GM21717 (cell line): ENCODE measurements around the gene HDAC4.
"Not testable (repeated sequence)": the region's sequence is repeated elsewhere in the genome, so short reads cannot be mapped to it uniquely, and the experiment has no call there.

Experiments
- ATAC-seq: cut with Tn5 transposase; IDR thresholded peaks from one replicate; pipeline ENCODE4 v1.9.1; 2021; ENCODE audit warnings: mild to moderate bottlenecking, moderate library complexity; ENCODE audit not compliant: unreplicated experiment

The HDAC4 gene

DNA sequence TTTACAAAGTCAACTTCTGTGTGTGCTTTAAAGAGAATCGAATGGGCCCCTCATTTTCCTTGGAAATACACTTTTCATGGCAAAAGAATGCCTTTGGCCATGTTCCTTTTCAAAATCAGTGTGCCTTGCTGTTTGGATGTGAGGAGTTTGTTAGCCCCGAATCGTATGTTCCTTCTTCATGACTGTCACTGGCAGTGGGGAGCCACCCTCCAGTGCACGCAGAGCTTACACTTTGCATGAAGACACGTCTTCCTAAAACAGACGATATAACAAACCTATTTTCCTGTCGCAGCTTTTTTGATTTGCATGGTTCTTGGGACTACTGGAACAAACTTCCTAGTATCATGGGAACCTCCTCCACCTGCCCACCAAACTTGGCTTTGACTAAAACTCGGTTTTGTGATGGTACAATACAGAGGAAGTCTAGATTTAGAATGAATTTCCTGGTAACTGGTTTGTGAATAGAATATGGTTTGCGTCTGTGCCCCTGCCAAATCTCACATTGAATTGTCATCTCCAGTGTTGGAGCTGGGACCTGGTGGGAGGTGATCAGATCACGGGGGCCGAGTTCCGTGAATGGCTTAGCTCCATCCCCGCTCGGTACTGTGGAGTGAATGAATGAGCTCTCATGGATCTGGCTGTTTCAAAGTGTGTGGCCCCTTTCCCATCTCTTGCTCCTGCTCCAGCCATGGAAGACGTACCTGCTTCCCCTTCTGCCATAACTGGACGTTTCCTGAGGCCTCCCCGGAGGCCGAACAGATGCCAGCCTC is 358.1 kb downstream of the HDAC4 start:
- ATAC-seq, result no peak

DNA sequence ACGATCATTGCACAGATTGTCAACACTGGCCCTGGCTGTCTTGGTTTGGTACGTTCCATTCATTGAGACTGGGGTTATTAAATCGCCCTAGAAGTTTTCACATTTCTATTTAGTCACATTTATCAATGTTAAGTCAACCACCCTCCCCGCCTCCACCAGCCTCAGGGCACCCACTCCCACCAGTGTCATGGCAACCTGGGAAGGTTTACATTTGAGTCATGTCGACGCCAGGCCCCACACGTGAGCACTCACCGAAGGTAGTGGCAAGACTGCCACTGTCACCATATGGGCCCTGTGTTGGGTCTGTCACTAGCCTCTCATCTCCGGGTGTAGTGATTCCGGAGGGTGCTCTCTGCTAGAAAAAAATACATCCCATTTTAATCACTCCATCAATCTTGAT is 358.8 kb downstream of the HDAC4 start:
- no peak for ATAC-seq

DNA sequence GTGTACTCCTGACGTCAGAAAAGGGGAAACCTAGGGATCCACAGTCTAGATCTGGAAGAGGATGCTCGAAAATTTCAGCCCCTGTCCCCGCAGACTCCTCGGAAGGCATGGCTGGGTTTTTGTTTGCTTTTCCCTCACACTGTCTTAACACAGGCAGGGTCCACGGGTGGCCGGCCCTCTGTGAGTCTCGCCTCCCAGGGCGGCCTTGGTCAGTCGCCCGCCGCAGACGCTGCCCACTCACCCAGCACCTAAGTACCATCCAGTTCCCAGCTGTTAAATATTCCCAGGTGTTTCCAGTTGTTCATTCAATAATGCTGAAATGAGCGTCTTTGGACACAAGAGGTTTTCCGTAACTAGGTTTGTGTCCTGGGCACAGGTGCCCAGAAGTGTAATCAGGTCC is 359.8 kb downstream of the HDAC4 start:
- no peak for ATAC-seq

DNA sequence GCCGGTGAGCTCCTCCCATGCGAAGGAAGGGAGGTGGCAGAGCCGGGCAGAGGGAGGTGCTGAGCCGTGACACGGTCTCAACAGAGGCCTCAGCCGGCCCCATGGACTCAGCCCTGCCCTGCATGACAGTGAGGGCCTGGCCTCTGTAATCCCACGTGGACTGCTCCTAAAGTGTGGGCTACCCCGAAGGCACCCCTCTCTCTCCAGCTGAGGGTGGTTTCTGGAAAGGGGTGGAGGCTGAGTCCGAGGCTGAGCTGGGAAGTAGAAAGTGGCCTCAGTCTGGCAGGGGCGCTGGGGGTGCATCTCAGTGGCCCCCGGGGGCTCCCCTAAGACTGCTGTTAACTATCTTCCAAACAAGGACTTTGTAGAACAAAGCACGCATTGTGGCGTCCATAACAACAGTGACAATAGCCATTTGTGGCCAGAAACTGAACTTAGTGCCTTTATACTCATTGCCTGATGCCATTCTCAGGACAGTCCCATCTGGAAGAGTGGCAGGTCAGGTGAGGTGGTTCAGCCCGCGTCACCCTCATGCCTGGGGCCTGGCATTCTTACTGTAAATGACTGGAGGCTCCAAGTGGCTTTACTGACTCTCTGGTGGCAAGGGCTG is 360.6 kb downstream of the HDAC4 start:
- ATAC-seq, result no peak

DNA sequence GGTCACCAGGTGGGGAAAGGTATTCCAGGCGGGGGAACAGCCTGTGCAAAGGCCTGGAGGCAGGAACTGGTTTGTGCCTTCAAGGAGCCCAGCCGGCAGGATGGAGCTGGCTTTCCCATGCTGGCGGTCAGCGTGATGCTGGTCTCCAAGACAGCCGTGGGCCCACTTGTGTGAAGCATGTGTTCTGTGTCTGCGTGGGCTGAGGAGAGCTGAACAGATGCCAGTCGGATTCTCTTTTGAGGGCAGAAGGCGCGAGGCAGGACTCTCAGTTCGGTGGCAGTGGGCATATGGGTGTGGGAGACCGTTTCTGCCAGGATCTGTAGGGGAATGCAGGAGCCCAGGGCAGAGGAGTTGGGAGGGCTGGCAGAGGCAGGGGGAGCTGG is 361.4 kb downstream of the HDAC4 start:
- ATAC-seq, result no peak

DNA sequence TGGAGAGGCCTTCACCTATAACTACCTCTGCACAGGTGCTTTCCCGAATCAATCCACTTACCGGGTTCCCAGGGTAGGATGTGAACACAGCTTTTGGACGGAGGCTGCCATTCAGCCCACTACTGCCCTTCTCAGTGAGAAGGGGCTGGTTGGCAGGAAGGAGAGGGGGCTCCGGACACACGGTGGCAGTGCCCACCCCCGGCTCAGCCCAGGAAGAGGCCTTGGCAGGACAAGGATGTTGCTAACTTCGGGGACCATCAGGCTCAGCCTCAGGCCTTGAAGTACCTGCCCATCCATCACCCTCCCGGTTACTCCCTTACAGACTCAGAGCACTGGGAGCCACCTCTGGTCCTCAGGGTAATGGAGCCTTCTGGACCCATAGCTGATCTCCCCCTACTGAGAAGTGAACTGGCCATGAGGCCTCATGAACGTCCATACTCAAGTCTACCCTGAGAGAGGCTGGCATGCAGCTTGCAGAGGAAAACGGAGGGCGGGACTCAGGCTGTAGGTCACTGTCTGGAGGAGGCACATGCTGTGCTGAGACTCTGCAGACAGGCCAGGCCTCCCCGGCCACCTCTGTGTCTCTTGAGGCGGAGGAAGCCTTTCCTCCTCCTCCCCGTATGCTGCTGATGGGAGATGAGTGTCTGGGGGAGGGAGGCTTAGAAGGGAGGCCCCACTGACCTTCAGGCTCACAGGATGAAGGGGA is 361.9 kb downstream of the HDAC4 start:
- ATAC-seq, result no peak

DNA sequence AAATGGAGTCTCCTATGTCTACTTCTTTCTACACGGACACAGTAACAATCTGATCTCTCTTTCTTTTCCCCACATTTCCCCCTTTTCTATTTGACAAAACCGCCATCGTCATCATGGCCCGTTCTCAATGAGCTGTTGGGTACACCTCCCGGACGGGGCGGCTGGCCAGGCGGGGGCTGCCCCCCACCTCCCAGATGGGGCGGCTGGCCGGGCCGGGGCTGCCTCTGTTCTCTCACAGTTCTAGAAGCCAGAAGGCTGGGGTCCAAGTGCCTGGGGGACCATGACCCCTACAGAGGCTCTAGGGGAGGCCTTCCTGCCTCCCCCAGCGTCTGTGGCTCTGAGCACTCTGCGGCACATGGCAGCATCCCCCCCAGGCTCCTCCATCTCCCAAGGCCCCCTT is 362.5 kb downstream of the HDAC4 start:
- not testable (repeated sequence) for ATAC-seq

DNA sequence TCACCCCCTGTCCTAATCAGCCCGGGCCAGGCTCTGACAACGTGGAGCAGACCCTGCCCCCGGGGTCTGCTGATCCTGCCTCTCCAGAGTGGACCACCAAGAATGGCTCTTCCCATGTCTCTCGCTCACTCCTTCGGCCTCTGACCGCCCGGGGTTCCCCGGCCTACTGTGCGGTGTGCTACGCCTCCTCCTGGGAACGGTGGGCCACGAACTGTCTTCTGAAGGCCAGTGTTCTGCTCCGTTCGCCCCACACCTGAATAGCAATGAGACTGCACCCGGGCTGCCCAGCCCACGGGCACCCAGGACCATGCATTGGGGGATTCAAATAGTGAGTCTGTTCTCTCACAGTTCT is 363.3 kb downstream of the HDAC4 start:
- no peak for ATAC-seq

DNA sequence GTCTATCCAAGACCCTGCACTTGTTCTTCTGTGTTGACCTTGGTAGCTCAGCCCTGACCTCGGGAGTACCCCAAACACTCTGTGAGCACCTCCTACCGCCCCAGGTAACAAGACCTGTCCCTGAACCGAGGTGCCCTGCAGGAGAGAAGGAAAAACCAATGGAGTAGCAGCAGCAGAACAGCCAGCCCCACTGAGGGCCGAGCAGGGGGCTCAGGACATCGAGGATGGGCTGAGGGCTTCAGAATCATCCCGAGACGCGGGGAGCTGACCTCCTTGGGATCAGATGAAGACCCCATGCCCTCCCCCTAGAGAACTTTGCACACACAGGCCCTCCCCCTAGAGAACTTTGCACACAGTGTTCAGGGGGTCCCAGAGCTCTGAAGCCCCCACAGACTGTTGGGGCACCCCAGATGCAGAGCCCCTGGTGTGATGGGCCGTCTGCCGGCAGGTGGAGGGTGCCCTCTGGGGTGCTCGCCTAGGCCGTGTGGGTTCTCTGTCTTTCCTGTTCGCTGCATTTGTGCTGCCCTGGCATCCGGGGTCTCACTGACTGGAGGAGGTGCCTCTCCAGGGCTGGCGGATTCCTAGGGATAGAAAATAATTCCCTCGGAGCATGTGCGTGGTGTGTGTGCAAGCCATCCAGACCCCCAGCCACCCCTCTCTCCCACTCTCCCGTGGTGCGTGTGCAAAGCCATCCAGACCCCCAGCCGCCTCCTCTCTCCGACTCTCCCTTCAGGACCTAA is 363.8 kb downstream of the HDAC4 start:
- ATAC-seq, result no peak

DNA sequence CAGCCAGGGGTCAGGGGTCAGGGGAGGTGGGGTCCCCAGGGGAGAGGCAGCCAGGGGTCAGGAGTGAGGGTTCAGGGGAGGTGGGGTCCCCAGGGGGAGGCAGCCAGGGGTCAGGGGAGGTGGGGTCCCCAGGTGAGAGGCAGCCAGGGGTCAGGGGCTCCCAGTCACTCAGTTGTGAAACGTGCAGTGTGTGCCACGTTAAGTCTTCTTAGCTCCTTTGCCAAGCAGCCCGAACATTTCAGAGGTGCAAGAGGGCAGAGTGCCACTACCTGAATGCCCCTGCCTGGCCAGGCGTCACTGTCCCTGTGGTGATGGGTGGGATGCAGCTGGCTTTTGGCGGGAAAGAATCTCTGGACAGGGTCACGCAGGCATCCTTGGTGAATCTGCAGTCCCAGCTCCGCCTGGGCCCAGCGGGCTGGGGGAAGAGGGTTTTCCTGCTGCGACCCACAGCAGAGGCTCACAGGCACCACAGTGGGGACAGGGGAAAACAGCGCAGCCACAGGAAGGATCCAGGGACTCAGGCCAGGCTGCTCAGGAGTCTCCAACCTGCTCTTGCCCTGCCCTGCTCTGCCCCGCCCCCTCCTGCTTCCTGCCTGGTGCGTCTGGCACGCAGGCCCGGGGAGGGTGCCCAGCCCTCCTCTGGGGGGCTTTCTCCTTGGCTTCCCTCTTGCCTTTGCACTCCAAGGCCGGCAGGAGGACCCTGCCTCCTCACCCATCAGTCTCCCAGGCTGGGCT is 364.7 kb downstream of the HDAC4 start:
- no peak for ATAC-seq

DNA sequence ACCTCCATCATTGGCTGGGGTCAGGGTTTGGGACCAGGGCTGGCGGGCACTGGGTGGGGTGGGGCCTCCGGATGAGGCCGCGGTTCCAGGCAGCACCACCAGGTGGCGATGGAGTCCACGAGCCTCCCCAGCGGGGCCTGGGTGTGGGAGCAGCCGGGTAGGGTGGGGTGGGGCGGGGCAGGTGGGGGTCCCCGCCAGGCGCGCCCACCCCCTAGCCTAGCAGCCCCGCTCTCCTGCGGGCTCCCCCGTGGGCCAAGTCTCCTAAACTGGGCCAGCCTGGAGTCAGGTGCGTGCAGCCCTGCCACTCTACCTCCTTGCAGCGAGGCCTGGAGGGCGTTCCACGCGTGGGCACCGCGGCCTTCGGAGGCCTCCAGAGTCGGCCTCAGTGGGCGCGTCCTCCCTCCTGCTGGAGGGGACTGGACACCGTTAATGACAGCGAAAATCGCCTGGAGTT is 365.4 kb downstream of the HDAC4 start:
- no peak for ATAC-seq

DNA sequence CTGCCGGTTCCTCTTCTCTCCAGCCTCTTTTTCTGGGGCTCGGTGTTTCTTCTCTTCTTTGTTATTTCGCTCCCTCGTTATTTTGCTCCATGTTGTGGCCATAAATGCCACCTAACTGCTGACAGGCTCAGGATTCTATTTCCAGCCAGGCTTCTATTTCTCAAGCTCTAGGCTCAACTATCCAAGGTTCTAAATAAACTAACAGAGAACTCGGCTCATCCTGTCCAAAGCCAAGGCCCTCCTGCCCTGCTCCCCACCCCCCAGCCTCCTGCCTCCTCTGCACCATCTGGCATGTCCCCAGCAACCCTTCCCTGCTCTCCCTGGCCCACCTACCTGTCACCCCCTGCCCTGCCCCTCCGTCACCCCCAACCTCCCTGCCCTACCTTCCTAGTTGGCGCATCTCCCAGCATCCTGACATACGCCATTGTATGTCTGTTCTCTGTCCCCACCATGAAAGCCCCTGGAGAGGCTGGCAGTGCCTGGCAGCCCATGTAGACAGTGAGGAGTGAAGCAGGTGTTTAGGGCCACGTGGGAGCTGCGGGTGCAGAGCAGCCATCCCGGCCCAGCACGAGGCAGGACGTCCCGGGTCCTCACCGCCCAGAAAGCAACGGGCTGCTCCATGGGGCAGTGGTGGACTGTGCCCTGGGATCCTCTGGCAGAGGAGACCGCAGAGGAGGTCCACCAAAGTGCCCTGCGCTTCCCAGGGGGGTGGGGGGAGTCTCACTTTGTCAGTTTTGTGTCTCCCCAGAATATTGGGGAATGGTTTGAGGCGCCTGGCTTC is 366.1 kb downstream of the HDAC4 start:
- no peak for ATAC-seq

DNA sequence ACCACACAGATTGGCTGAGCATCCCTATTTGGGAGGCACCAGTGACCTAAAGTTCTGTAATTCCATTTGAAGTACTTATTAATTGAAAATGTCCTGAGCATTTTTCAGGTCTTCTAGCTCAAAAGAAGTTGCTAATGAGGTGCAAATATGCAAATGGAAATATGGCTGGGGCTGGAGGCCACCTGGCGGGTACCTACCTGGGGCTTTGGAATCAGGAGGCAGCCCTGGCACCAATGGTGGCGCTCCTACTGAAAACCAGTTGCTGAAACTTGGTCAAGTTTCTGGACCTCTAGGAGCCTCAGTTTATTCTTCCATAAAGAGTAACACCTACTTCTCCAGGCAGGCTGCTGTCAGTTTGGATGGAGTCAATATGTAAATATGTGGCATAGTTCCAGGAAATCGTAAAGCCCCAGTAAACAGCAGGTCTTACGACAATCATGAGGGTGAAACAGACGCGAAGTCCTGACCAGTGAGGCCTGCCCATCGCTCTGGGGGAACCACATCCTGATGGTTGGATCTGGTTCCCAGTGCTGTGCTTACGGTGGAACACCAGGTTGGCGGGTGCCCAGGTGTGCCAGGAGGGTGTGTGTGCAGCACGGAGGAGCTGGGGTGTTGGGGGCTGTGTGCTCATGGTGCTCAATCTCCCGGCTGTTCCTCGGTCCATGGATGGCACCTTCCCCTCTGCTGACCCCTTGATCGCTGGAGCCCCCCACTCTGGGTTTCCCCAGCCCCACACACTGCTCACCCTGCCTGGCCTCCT is 366.8 kb downstream of the HDAC4 start:
- no peak for ATAC-seq

DNA sequence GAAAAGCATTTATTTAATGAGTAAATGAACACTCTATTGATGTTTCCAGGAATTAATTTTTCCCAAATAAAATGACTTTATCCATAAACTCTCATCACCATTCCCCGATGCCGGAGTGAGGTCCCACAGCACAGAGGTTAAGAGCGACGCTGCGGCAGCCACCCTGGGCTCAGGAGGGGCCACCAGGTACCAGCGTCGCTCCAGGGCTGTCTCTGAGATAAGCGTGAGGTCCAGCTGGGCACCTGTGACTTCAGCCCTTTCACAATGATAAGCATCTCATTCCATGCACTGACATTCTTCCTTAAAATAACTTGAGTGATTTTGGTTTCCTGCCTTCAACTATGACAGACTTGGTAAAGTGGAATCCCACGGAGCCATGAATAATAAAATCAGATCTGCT is 370.9 kb downstream of the HDAC4 start:
- no peak for ATAC-seq

DNA sequence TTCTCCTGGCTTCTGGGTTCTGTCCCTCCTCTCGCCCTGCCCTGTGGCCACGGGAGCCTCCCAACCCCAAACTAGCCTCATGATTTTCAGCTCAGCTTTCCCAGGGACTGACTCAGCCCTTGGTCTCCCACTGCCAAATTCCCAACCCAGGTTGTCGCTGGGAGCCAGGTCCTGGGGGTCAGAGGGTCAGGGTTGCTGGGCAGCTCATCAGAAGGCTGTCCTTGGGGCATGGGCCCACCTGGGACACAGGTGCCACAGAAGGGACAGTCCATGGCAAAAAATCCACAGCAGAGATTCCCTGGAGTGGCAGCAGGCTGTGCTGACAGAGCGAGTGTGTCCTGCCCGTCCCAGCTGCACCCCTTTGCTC is 372.6 kb downstream of the HDAC4 start:
- no peak for ATAC-seq

DNA sequence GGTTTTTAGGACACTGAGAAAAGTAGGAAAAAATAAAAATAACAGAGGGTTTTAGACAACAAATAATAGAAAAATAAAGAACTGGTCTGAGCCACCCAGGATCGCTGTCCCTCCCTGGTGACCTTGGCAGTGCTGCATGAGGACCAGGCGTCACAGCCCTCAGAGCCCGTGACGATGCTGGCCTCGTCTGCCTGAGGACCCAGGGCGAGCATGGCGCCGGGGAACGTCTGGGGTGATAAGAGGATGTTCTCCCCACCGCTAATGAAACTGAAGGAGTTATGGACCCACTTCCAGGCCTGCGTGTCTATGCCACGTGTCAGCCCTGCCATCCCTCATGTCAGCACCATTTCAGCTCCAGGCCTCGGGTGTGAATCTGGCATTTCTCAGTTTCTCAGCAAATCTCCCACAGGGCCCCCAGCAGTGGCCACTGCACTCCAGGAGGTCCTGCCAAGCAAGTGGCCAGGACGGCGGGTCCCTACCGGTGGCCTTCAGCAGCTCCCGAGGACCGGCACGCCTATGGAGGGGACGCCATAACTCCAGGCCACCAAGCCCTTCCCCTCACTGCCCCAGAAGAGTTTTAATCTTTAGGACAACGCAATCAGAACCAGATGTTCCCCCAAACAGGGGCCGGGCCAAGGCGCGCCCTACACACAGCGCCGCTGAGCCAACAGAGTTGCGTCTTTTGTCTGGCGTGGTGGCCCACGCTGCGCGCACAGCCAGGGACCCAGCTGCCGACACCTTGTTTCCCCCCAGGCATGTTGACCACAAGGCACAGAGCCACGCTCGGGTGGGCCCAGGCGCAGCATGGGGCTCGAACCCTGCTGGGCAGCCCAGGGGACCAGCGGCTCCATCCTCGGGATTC is 373.2 kb downstream of the HDAC4 start:
- ATAC-seq, result no peak

DNA sequence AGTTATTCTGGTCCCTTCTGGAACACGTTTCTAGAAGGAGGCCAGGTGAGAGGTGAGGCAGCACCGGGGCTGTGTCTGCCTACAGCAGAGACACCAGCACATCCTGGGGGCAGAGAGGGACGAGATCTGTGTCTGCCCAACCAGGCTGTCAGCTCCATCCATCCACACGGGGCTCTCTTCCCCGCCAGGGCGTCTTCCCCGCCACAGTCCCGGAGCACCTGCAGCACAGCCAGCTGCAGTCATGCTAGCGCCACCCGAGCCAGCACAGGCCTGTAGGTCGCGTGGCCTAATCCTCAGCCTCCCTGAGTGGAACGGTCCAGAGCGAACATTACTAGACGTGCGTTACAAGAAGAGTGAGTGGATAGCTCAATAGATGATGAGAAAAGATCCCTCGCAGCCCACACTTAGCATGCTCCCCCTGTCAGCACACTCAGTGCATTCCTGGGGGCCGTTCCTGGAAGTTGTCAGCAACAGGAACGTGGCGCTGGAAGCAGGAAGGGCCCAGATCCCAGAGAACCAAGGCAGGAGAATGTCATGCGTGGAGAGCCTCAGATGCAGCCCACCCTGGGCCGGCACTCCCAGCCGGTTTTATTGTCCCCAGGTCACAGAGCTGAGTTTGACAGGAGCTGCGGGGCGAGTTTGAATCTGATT is 374.0 kb downstream of the HDAC4 start:
- ATAC-seq, result no peak

DNA sequence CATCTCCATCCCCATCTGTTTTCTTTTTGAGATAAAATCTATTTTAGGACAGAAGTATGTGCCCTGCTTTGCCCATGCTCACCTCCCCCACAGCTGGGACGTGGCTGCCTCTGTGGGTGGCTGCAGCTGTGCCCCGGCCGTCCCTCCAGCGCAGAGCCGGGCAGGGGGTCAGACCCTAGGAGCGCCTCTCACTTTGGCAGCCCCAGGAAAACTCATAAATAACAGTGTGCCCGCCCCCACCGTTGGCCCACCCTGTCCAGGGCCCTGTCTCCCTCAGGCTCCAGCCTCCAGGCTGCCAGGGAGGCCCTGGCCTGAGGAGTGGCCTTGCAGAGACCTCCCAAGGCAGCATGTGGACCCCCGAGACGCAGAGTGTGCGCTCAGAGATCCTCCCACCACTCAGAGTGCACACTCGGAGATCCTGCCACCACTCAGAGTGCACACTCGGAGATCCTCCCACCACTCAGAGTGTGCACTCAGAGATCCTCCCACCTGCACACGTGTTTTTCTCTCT is 374.8 kb downstream of the HDAC4 start:
- ATAC-seq, result no peak
